Stimulated activated naive B cell treated with anti-CD40 and anti-IgM and Interleukin-4, amounts not matched to agents 10 μg/mL and 1 μg/mL and 100 μg/mL, for 72 hours (primary cell): ENCODE results near the gene CHD8.
A peak's percentile ranks its signal among the peaks of the same experiment; 100 is the strongest.

Source experiments
- ATAC-seq, 2 donors: fragments of 150-1000 bp; cut with Tn5 transposase; replicated peaks; 2 replicates each; pipeline ENCODE4 v1.10.0; 2021; ENCODE audit warnings: moderate library complexity in 1 of 2
- DNase-seq: peaks from one replicate; pipeline ENCODE4 v3.0.0; 2021
- H3K27ac Mint-ChIP-seq: one replicate; pipeline ENCODE4 v1.8.0; 2022; ENCODE audit warnings: mild to moderate bottlenecking, mixed read lengths
- H3K27me3 Mint-ChIP-seq, 2 donors: one replicate each; pipeline ENCODE4 v1.8.0; 2022; ENCODE audit warnings: mixed read lengths in 2 of 2
- H3K36me3 Mint-ChIP-seq, 2 donors: one replicate each; pipeline ENCODE4 v1.8.0; 2022; ENCODE audit warnings: mixed read lengths in 2 of 2, mild to moderate bottlenecking in 1 of 2
- H3K4me1 Mint-ChIP-seq, 2 donors: one replicate each; pipeline ENCODE4 v1.8.0; 2022; ENCODE audit warnings: mixed read lengths in 2 of 2, mild to moderate bottlenecking in 1 of 2
- H3K4me3 Mint-ChIP-seq, 2 donors: one replicate each; pipeline ENCODE4 v1.8.0; 2022; ENCODE audit warnings: mild to moderate bottlenecking in 2 of 2, mixed read lengths in 2 of 2, moderate library complexity in 1 of 2
- H3K9me3 Mint-ChIP-seq, 2 donors: one replicate each; pipeline ENCODE4 v1.8.0; 2022; ENCODE audit warnings: mixed read lengths in 2 of 2, mild to moderate bottlenecking in 1 of 2

The CHD8 gene

DNA sequence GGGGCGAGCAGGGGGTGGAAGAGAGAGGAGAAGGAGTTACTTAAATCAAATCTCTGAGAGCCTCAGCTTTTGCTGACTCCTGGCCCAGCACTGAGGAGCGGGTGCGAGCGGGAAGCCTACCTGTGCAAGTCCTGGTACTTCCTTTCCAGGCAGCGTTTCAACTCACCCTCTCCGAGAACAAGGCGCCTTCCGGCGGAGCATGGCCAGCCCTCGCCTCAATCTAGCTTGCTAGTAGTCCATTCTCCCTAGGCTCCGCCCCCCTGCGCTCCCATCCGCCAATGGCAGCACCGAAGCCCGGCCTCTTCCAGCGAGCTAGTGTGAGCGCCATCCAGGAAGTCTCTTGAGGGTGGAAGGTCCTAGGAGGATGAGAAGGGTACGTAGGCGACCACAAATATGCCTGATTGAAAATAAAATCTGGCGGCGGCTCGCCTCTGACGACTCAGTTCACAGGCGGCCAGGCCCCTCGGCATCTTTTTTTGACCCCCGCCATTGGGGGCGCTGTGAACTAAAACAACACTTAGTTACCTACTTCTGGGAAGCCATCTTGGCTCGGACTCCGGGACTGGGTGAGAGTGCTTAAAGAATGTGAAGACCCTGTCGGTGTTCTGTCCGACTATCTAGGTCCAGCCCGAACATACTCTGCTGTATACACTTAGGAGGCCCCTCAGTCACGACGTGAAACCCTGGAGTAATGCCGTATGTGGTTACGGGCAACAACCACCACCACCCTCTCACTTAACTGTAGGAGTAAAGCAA, at the start of gene CHD8:
Gene CHD8 (minus strand): TSS at position 212 of the 756 bp plus-strand sequence. CDS start 24,480 bp downstream, outside the sequence.
- DNase-seq (peak; percentile 100), ATAC-seq (peak; percentile 97 to 98)
- H3K9me3 Mint-ChIP-seq = no peaks in the 10 kb centered on the region
- H3K27ac Mint-ChIP-seq = peak within 1 kb of the TSS; percentile 99
- peaks cover 15 to 28% of the 10 kb centered on the region in 2 donors for H3K36me3 Mint-ChIP-seq
- peak within 1 kb of the TSS; percentile 95 to 99 for H3K4me3 Mint-ChIP-seq
- H3K4me1 Mint-ChIP-seq = peaks cover 8 to 27% of the 10 kb centered on the region in 2 donors
- H3K27me3 Mint-ChIP-seq = no peaks in the 10 kb centered on the region

- DNase-seq (no peak), ATAC-seq (peak; percentile 51 to 55)
- H3K27ac Mint-ChIP-seq = peak overlapping the region; percentile 56
- H3K36me3 Mint-ChIP-seq = peaks cover 26 to 47% of the 10 kb centered on the region in 2 donors
- peaks cover 14 to 57% of the 10 kb centered on the region in 2 donors for H3K4me1 Mint-ChIP-seq
- no peaks in the 10 kb centered on the region for H3K27me3 Mint-ChIP-seq
- peak overlapping the region in 1 of 2 donors; percentile 11 for H3K4me3 Mint-ChIP-seq
- H3K9me3 Mint-ChIP-seq = no peaks in the 10 kb centered on the region
Observed at GRCh38 chr14:21505012-21505553, 49.2 kb upstream of the CHD8 start.

- no peak overlapping the region for H3K27ac Mint-ChIP-seq
- no peaks in the 10 kb centered on the region for H3K27me3 Mint-ChIP-seq
- no peak for ATAC-seq
- H3K4me1 Mint-ChIP-seq = peaks cover 12 to 40% of the 10 kb centered on the region in 2 donors
- no peak for DNase-seq
- no peaks in the 10 kb centered on the region for H3K9me3 Mint-ChIP-seq
- peaks cover 32 to 47% of the 10 kb centered on the region in 2 donors for H3K36me3 Mint-ChIP-seq
- no peak overlapping the region for H3K4me3 Mint-ChIP-seq
Observed at GRCh38 chr14:21503376-21503775, 47.5 kb upstream of the CHD8 start.

- Mint-ChIP-seq H3K4me1 (peaks cover 12 to 27% of the 10 kb centered on the region in 2 donors), H3K4me3 (no peak overlapping the region), H3K36me3 (peaks cover 23 to 42% of the 10 kb centered on the region in 2 donors), H3K9me3 (no peaks in the 10 kb centered on the region), H3K27me3 (no peaks in the 10 kb centered on the region), H3K27ac (no peak overlapping the region)
- ATAC-seq (no peak), DNase-seq (no peak)
Observed at GRCh38 chr14:21501568-21501967, 45.6 kb upstream of the CHD8 start.

GRCh38 chr14:21498540-21499526, 42.9 kb upstream of the CHD8 start:
- H3K9me3 Mint-ChIP-seq = no peaks in the 10 kb centered on the region
- DNase-seq = no peak
- peak; percentile 70 to 74 for ATAC-seq
- H3K4me1 Mint-ChIP-seq = peaks cover 9 to 15% of the 10 kb centered on the region in 2 donors
- H3K4me3 Mint-ChIP-seq = no peak overlapping the region
- H3K27ac Mint-ChIP-seq = no peak overlapping the region
- H3K27me3 Mint-ChIP-seq = no peaks in the 10 kb centered on the region
- peaks cover 22 to 50% of the 10 kb centered on the region in 2 donors for H3K36me3 Mint-ChIP-seq

- no peak overlapping the region for H3K27ac Mint-ChIP-seq
- no peaks in the 10 kb centered on the region for H3K27me3 Mint-ChIP-seq
- peaks cover 5% of the 10 kb centered on the region in 2 donors for H3K4me1 Mint-ChIP-seq
- no peak overlapping the region for H3K4me3 Mint-ChIP-seq
- no peaks in the 10 kb centered on the region for H3K9me3 Mint-ChIP-seq
- peaks cover 30 to 46% of the 10 kb centered on the region in 2 donors for H3K36me3 Mint-ChIP-seq
- no peak for ATAC-seq
- no peak for DNase-seq
Observed at GRCh38 chr14:21496453-21496852, 40.5 kb upstream of the CHD8 start.

GRCh38 chr14:21494902-21495762, 39.2 kb upstream of the CHD8 start:
- ATAC-seq = no peak
- H3K4me1 Mint-ChIP-seq = peaks cover 0 to 5% of the 10 kb centered on the region in 2 donors

DNA sequence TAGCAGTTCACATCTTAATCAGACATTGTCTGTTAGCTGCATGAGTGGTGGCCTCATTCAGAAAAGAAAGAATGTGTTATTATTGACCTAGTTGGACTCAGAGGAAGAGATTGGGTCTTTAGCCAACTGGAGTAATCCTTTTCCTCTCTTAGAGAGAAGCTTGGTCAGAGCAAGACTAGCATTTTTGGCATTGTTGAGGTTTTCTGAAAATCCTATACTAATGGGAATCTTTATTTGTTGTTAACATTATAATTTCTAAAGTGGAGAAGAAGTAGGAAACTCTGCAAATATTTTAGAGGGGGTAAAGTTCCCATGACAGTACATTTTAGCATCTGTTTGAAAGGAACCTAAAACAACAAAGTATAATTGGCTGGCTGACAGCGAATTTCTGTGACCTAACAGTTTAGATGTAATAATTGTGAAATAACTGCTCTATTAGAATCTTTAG, 30.7 kb upstream of the CHD8 start:
- Mint-ChIP-seq H3K4me3 (no peak overlapping the region), H3K27ac (no peak overlapping the region), H3K36me3 (peaks cover 10 to 16% of the 10 kb centered on the region in 2 donors), H3K9me3 (no peaks in the 10 kb centered on the region), H3K27me3 (no peaks in the 10 kb centered on the region), H3K4me1 (peaks cover 0 to 6% of the 10 kb centered on the region in 2 donors)
- ATAC-seq (no peak), DNase-seq (no peak)

More at GRCh38 chr14:21494902-21495762, 39.2 kb upstream of the CHD8 start:
- no peak for DNase-seq
- no peaks in the 10 kb centered on the region for H3K27me3 Mint-ChIP-seq
- peak overlapping the region; percentile 17 for H3K27ac Mint-ChIP-seq
- H3K9me3 Mint-ChIP-seq = no peaks in the 10 kb centered on the region
- peaks cover 29 to 42% of the 10 kb centered on the region in 2 donors for H3K36me3 Mint-ChIP-seq
- no peak overlapping the region for H3K4me3 Mint-ChIP-seq

GRCh38 chr14:21476925-21477681, 21.2 kb upstream of the CHD8 start, which contains the start of the genes RAB2B and TOX4:
RAB2B (minus strand) TSS chr14:21476959; CDS start chr14:21476872, 87 bp downstream.
TOX4 (plus strand) TSS chr14:21477195; CDS start chr14:21477279, 84 bp downstream.
- Mint-ChIP-seq H3K4me3 (peak within 1 kb of the TSS; percentile 99), H3K9me3 (no peaks in the 10 kb centered on the region), H3K36me3 (peaks cover 12 to 26% of the 10 kb centered on the region in 2 donors), H3K27me3 (no peaks in the 10 kb centered on the region), H3K4me1 (peaks cover 17 to 30% of the 10 kb centered on the region in 2 donors), H3K27ac (peak within 1 kb of the TSS; percentile 97)
- DNase-seq (peak; percentile 97), ATAC-seq (peak; percentile 98 to 99)

DNA sequence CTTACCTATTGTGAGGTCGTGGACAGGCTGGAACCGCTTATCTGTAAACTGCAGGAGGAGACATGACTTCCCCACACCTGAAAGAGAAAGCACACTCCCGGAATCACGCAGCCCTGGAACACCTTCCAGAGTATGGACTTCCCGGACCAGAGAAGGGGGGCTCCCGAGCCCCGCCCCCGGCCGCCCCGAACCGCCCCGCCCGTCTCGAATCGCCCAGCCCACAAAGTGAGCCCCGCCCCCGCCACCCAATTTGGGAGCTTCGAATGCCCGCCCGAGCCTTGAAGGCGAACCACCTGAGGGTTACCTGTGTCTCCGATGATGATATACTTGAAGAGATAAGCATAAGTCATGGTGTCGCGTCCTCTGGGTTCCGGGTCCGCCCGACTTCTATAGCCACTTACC, 20.6 kb upstream of the CHD8 start:
- Mint-ChIP-seq H3K4me3 (peak overlapping the region; percentile 99), H3K27me3 (no peaks in the 10 kb centered on the region), H3K9me3 (no peaks in the 10 kb centered on the region), H3K27ac (peak overlapping the region; percentile 97), H3K36me3 (peaks cover 13 to 24% of the 10 kb centered on the region in 2 donors), H3K4me1 (peaks cover 17 to 31% of the 10 kb centered on the region in 2 donors)
- DNase-seq (no peak), ATAC-seq (no peak)

GRCh38 chr14:21475767-21476522, 20.0 kb upstream of the CHD8 start:
- DNase-seq (no peak), ATAC-seq (peak in 1 of 2 donors; percentile 1)
- peak overlapping the region; percentile 97 for H3K27ac Mint-ChIP-seq
- peaks cover 15 to 21% of the 10 kb centered on the region in 2 donors for H3K36me3 Mint-ChIP-seq
- H3K4me3 Mint-ChIP-seq = peak overlapping the region; percentile 99
- peaks cover 16 to 31% of the 10 kb centered on the region in 2 donors for H3K4me1 Mint-ChIP-seq
- H3K9me3 Mint-ChIP-seq = no peaks in the 10 kb centered on the region
- no peaks in the 10 kb centered on the region for H3K27me3 Mint-ChIP-seq

DNA sequence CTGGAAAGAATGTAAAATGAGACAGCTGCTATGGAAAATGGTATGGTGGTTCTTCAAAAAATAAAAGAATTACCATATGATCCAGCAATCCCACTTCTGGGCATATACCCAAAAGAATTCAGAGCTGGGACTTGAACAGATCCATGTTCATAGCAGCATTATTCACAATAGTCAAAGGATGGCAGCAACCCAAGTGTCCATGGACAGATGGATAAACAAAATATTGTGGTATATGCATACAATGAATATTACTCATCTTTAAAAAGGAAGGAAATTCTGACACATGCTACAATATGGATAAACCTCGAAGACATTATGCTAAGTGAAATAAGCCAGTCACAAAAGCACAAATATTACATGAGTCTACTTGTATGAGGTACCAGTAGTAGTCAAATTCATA, 11.7 kb upstream of the CHD8 start:
- H3K9me3 Mint-ChIP-seq = no peaks in the 10 kb centered on the region
- H3K4me1 Mint-ChIP-seq = peaks cover 2 to 5% of the 10 kb centered on the region in 2 donors
- DNase-seq (no peak), ATAC-seq (no peak)
- peaks cover 31 to 42% of the 10 kb centered on the region in 2 donors for H3K36me3 Mint-ChIP-seq
- H3K27ac Mint-ChIP-seq = no peak overlapping the region
- no peak overlapping the region for H3K4me3 Mint-ChIP-seq
- H3K27me3 Mint-ChIP-seq = no peaks in the 10 kb centered on the region
